GM18511 (cell line): ENCODE data around the gene ADPRM.
"Not testable (repeated sequence)": the region's sequence is repeated elsewhere in the genome, so short reads cannot be mapped to it uniquely, and the experiment has no call there.

Source experiments
- ATAC-seq: cut with Tn5 transposase; IDR thresholded peaks from one replicate; pipeline ENCODE4 v1.9.1; 2021; ENCODE audit warnings: mild to moderate bottlenecking, moderate library complexity; ENCODE audit not compliant: unreplicated experiment

The ADPRM gene, protein sequence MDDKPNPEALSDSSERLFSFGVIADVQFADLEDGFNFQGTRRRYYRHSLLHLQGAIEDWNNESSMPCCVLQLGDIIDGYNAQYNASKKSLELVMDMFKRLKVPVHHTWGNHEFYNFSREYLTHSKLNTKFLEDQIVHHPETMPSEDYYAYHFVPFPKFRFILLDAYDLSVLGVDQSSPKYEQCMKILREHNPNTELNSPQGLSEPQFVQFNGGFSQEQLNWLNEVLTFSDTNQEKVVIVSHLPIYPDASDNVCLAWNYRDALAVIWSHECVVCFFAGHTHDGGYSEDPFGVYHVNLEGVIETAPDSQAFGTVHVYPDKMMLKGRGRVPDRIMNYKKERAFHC

DNA sequence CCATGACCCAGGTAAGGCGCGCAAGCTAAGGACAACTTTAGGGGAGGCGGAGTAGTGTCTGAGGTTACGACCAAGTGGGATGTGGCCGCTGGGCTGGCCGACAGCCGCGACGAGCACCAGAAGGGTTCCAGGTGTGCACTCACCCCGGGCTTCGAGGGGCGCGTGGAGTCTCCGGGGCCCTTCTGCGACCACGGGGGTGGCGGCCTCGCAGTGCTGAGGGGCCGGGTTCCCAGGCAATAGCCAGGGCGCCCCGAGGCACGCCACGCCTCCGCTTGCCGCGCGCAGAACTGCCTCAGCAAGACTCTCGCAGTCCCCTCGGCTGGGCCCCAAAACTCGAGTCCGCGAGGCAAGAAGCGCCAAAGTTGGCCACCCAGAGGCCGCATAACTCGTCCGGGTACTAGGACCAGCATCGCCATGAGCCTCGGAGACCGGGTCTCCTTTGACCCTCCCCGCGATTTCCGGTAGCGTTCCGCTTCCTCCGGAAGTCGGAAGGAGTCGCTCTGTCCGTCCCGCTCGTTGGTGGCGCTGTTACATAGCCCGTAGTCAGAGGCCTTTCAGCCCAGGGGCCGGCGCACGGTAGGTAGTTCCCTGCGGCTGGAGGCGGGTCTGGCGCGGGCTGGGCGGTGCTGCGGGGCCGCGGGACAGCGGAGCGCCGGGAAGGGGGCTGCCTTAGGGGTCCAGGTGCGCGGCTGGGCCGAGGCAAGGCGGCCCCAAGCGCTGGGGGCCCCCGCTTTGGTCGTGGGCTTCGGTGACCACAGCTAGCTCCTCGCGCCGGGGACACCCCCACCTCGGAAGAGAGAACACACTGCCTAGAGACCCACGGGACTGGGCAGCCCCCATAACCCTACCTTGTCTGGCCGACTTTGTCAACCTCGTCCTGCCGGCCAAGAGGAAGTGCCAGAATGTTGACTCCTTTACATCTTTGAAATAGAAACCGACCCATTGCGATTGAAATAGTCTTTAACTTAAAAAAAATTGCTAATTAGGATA is at the start of gene ADPRM, which contains the start of gene SCO1:
Gene ADPRM, plus strand, starts transcription at position 503 of the 990 bp plus-strand sequence. CDS start 7,333 bp downstream, outside the sequence.
Gene SCO1, minus strand, starts transcription at position 442 of the 990 bp plus-strand sequence. Its CDS starts 26 bp downstream, at position 416.
- peak; percentile 95 for ATAC-seq

DNA sequence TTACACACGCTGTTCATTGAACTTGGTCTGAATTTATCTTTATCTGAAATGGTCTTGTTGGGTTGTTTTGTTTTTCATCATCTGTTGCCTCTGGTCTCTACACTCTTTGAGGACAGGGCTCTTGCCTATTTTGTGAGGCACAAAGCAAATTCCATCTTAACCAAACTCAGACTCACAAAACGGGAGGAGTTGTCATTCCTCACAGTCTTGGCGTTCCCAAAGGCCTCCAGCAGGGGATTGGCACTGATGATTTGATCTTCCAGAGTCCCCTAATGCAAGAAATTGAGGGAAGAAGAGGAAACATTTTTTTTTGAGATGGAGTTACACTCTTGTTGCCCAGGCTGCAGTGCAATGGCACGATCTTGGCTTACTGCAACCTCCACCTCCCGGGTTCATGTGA is 49.0 kb upstream of the ADPRM start:
- ATAC-seq: no peak

DNA sequence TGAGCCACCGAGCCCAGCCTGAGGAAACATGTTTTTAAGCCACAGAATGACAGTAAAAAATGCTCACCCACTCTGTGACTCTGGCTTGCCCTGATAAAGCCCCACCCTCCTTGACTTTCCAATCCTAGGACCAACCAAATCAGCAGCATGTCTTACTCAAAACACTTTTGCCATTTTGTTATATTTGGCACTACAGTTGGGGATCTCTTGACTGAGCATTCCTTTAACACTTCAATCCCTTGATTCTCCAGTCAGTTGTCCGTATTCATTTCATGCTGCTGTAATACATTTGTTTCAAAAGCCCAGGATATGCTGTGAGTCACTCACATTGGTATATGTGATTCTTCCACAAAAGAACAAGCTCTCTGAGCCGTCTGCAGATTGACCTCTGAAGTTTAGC is 48.4 kb upstream of the ADPRM start:
- ATAC-seq: no peak

GRCh38 chr17:10649602-10650001 is 47.8 kb upstream of the ADPRM start:
- ATAC-seq: no peak

DNA sequence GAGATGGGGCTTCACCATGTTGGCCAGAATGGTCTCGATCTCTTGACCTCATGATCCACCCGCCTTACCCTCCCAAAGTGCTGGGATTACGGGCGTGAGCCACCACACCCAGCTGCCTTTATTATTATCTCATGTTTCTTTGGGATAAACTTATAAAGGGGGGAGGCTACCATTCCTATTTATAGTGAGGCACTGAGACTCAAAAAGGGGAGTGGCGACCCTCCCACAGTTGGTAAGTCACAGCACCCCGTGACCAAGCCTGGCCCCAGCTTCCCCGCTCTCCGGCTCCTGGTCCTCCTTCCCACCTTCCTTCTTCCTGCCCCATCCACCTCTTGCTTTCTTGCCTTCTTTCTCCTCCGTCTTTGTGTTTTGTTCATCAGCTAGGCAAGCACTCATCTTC is 45.5 kb upstream of the ADPRM start:
- ATAC-seq: no peak

- peak; percentile 63 for ATAC-seq
These were observed 44.3 kb upstream of the ADPRM start for GRCh38 chr17:10652984-10653659.

DNA sequence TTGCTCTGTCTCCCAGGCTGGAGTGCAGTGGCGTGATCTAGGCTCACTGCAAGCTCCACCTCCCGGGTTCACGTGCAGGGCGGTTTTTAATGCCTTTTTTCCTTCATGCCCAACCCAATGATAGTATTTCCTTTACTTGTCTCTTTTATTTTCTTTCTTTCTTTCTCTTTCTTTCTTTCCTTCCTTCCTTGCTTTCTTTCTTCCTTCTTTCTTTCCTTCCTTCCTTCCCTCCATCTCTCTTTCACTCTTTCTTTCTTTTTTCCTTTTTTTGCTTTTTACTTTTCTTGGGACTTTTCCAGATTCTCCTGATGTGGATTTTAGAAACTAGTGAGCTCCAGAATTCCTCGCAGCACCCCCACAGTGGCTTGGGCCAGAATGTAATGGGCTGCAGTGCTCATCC is 43.4 kb upstream of the ADPRM start:
- no peak for ATAC-seq

- no peak for ATAC-seq
These were observed 40.2 kb upstream of the ADPRM start, which contains the start of gene MYH3 for GRCh38 chr17:10657148-10657547. MYH3 (minus strand) TSS chr17:10657309; CDS start chr17:10655064, 2,245 bp downstream.

GRCh38 chr17:10657879-10658278 is 39.5 kb upstream of the ADPRM start:
- ATAC-seq: no peak

- no peak for ATAC-seq
These were observed 36.0 kb upstream of the ADPRM start for GRCh38 chr17:10661437-10661836.

GRCh38 chr17:10663231-10663630 is 34.2 kb upstream of the ADPRM start:
- ATAC-seq: no peak

DNA sequence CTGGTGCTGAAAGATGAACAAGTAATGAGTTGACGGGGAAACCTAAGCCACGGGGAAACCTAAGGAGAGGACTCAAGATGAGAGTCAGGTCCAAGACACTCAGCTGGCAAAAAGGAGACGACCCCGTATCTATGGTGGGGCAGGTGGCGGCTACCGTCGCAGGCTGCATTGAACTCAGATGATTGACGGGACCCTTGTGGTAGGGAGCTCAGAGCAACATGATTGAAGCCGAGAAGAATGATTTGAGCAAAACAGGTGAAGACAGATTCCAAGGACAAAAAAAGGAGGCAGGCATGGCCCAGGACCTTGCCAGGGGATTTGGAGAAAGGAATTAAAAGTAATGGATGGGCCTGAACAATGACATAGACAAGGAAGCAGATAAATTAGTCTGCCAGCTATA is 32.8 kb upstream of the ADPRM start:
- ATAC-seq: no peak

DNA sequence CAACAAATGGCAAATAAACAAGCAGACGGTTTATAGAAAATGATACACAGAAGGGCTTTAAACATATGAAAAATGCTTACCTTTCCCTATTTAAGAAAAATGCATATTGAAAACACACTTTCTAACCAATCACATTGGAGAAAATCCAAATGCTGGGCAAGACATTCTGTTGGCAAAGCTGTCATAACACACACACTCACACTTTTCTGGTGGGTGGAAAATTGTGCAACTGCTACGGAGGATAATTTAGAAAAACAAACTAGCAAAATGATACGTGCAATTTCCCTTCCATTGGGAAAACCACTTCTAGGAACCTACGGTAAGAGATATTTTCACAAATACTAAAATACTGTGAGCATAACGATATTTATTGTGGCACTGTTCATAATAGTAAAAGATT is 30.5 kb upstream of the ADPRM start:
- ATAC-seq: no peak

GRCh38 chr17:10668775-10669174 is 28.6 kb upstream of the ADPRM start:
- no peak for ATAC-seq

DNA sequence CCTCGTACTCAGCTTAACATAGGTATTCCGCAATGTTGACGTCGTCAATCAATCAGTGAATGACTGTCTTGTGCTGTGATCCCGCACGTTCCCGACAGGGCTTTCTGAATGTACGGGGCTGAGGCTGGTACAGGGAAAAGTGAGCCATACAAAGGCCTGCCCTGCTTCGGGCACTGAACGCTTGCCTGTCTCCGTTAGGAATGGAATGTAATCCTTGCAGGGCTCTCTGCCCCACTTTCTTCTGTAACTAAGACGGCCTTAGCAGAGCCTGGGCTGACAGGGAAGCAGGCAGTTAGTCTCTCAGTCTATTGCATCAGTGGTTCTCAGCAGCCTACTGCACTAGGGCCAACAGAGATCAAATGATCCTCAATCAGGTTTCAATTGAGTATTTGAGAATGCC is 24.1 kb upstream of the ADPRM start:
- no peak for ATAC-seq

DNA sequence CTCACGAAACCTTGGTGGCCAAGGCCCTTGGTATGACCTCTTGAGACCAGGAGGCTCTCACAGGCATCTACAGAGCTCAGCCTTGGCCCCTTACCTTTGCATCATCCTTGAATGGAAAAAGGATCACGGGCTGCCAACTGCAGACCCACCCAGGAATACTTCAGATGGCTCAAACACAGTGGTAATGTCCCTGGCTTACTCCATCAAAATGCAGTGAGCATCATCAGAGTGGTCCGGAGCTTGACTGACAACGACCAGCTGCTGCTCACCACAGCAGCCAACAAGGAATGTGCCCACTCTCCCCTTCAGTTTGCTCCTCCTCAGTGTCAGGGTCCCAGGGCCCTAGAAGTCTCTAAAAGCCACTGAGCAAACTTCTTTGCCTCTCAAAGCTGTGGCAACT is 22.7 kb upstream of the ADPRM start:
- ATAC-seq: no peak

- ATAC-seq: no peak
These were observed 15.4 kb upstream of the ADPRM start for GRCh38 chr17:10681866-10682446.

GRCh38 chr17:10683853-10684252 is 13.5 kb upstream of the ADPRM start:
- ATAC-seq: no peak

DNA sequence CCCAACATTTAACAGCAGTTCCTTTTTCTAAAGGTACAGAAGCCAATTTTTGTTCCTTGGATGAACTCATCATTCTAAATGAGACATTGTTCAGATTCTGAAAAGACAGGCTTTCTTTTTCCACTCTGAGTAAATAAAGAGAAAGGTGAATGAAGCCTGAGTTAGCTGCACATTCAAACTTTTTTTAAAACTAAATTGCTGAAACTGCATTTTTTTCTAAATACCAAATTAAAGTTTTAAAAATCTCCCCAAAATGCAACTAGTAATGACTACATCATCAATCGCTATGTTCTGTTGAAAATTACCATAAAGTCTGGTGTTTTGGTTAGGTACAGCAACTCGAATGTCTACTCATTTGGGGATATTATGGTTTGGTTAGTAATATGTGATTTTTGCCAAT is 9.9 kb upstream of the ADPRM start:
- ATAC-seq: no peak

DNA sequence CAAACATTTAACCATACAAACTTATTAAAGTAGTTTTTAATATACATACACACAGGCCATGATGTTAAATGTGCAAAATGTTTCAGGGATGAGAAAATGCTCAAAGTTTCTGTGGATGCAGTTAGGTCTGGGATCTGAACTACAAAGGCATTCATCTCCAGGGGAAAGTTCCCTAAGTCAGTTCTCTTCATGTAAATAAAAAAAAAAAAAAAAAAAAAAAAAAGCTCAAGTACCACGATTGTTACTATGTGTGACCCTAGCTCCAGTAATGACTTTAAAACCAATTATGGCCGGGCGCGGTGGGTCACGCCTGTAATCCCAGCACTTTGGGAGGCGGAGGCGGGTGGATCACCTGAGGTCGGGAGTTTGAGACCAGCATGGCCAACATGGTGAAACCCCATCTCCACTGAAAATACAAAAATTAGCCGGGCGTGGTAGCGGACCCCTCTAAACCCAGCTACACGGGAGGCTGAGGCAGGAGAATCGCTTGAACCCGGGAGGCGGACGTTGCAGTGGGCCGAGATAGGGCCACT is 1.5 kb upstream of the ADPRM start:
- not testable (repeated sequence) for ATAC-seq
